ENCODE data around the gene GALNT14. TPM values are rescaled to one million over a fixed set of nuclear protein-coding genes. Genes with fewer than 3 reads are reported as not detected.
A peak's percentile ranks its signal among the peaks of the same experiment; 100 is the strongest.

The GALNT14 gene
- total RNA-seq, 1 experiment from 2014 or later, result 6.0 TPM

DNA sequence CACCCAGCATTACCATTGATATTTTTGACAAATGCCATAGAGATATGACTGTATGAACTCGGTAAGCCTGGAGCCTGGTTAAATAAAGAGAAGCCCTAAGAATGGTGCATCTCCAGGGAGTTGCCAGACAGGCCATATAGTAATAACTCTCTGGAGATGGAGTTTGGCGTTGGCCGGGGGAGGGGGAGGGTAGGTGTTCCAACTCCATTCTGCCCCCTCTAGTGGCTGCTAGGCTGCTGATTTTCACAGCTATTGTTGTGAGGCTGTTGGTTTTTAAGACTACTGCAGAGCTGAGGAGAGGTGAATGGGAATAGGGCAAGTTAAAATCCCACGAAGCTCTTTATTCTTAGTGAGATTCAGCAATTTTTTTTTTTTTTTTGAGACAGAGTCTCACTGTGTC, 99.9 kb downstream of the GALNT14 start:
- ChIA-PET CTCF (interaction anchor here (0.6 to 1.5 kb wide), 12 partner anchors 9 to 327 kb away, joined by 3 to 19 read pairs (median 4); no protein-coding TSS in a partner anchor), POLR2A (interaction anchor here (0.7 to 1.3 kb wide), 2 partner anchors 11 to 22 kb away, joined by 3 to 6 read pairs; no protein-coding TSS in a partner anchor)
- Mint-ChIP-seq H3K9me3 (peaks cover 19% of the 10 kb centered on the region), H3K36me3 (peaks cover 18% of the 10 kb centered on the region), H3K4me3 (no peak overlapping the region), H3K27me3 (ENCODE audit: low read depth) (no peaks in the 10 kb centered on the region), H3K27ac (no peak overlapping the region), H3K4me1 (peaks cover 4% of the 10 kb centered on the region)
- peak; percentile 83 for ATAC-seq
- TF ChIP-seq FOXP1 (CRISPR knock-in tag; IDR thresholded peaks at IDR 0.05; ENCODE audit: borderline replicate concordance) (no peak), CREB1 (CRISPR knock-in tag; IDR thresholded peaks at IDR 0.05) (no peak), RELA (CRISPR knock-in tag; IDR thresholded peaks at IDR 0.05; ENCODE audit: borderline replicate concordance) (no peak)
- TF ChIP-seq, protein P1, sequence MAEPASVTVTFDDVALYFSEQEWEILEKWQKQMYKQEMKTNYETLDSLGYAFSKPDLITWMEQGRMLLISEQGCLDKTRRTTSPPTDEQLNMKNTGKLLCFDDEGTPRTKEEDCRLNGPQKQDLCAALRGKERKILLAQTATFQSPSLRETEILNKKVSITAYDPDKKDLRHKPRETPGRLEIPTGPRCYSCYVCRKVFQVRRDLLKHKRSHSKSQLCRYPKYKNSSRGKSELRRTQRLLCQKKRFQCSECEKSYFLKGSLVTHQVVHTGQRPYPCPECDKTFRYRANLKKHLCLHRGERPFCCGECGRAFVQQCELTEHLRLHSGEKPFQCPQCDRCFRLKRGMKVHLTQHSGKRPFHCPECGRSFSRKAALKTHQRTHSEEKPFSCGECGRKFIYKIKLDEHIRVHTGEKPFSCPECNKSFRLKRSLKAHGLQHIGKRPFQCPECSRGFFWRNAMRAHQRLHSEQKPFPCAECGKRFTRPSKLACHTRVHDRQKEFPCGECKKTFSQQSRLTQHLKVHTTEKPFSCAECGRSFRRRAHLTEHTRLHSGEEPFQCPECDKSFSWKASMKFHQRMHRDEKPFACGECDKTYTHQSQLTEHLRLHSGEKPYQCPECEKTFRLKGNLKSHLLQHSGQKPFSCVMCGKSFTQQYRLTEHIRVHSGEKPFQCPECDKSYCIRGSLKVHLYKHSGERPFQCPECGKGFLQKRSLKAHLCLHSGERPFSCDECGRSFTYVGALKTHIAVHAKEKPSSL (CRISPR knock-in tag; conservative IDR thresholded peaks at IDR 0.05), result no peak
- DNase-seq (ENCODE audit: low spot score), result peak; percentile 58

DNA sequence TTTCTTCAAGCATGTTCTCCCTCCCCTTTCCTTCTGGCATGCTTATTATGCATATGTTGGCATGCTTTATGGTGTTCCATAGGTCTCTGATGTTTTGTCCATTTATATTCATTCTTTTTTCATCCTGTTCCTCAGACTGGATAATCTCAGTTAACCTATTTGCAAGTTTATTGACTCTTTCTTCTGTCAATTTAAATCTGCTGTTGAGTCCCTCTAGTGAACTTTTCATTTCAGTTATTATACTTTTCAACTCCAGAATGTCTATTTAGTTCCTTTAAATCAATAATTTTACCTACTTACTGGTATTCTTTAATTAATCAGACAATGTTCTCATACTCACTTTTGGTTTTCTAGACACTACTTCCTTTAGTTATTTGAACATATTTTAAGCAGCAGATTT, 101.2 kb downstream of the GALNT14 start:
- Mint-ChIP-seq H3K9me3 (peaks cover 19% of the 10 kb centered on the region), H3K36me3 (peaks cover 18% of the 10 kb centered on the region), H3K27me3 (ENCODE audit: low read depth) (no peaks in the 10 kb centered on the region), H3K4me3 (no peak overlapping the region), H3K27ac (no peak overlapping the region), H3K4me1 (peaks cover 4% of the 10 kb centered on the region)
- ATAC-seq (no peak), DNase-seq (ENCODE audit: low spot score) (no peak)
- CTCF ChIA-PET, result no interaction called here
- TF ChIP-seq, protein P2, sequence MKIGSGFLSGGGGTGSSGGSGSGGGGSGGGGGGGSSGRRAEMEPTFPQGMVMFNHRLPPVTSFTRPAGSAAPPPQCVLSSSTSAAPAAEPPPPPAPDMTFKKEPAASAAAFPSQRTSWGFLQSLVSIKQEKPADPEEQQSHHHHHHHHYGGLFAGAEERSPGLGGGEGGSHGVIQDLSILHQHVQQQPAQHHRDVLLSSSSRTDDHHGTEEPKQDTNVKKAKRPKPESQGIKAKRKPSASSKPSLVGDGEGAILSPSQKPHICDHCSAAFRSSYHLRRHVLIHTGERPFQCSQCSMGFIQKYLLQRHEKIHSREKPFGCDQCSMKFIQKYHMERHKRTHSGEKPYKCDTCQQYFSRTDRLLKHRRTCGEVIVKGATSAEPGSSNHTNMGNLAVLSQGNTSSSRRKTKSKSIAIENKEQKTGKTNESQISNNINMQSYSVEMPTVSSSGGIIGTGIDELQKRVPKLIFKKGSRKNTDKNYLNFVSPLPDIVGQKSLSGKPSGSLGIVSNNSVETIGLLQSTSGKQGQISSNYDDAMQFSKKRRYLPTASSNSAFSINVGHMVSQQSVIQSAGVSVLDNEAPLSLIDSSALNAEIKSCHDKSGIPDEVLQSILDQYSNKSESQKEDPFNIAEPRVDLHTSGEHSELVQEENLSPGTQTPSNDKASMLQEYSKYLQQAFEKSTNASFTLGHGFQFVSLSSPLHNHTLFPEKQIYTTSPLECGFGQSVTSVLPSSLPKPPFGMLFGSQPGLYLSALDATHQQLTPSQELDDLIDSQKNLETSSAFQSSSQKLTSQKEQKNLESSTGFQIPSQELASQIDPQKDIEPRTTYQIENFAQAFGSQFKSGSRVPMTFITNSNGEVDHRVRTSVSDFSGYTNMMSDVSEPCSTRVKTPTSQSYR (CRISPR knock-in tag; IDR thresholded peaks at IDR 0.05), result no peak
- no peak for TF ChIP-seq IRF2 (CRISPR knock-in tag; IDR thresholded peaks at IDR 0.05; ENCODE audit: borderline replicate concordance, low read depth)
- no peak for TF ChIP-seq RORB (CRISPR knock-in tag; IDR thresholded peaks at IDR 0.05)
- TF ChIP-seq OVOL2 (CRISPR knock-in tag; IDR thresholded peaks at IDR 0.05; ENCODE audit: borderline replicate concordance), result no peak
- no peak for TF ChIP-seq FOXP1 (CRISPR knock-in tag; IDR thresholded peaks at IDR 0.05; ENCODE audit: borderline replicate concordance)
- no peak for TF ChIP-seq ZMAT4 (CRISPR knock-in tag; IDR thresholded peaks at IDR 0.05)
- no peak for TF ChIP-seq SMAD3 (CRISPR knock-in tag; IDR thresholded peaks at IDR 0.05; ENCODE audit: borderline replicate concordance)
- no peak for TF ChIP-seq JUN (CRISPR knock-in tag; IDR thresholded peaks at IDR 0.05)
- TF ChIP-seq, protein P1 (CRISPR knock-in tag; conservative IDR thresholded peaks at IDR 0.05), result no peak
- POLR2A ChIA-PET, result no interaction called here

DNA sequence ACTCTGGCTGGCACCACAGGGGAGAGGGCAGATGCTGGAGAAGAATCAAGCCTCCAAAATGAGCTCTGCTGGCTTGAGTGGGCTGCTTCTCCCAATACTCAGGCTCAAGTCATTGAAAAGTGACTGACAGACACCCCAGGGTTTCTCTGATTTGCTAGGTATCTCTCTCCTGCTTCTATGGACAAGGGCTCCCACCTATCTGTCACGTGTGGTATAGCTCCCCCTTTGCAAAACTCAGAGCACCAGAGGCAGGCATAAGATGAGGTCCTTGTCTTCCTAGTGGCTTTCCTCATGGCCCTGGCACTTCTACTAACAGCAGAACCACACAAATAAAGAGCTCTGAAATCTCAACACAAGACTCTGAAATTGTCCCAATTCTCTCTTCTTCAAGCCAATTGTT, 105.2 kb downstream of the GALNT14 start:
- no peak overlapping the region for H3K4me3 Mint-ChIP-seq
- ATAC-seq (peak; percentile 82), DNase-seq (ENCODE audit: low spot score) (no peak)
- ChIA-PET CTCF (interaction anchor here (0.6 to 2.9 kb wide), 21 partner anchors 9 to 868 kb away, joined by 3 to 17 read pairs (median 4); no protein-coding TSS in a partner anchor), POLR2A (no interaction called here)
- no peak overlapping the region for H3K27ac Mint-ChIP-seq
- no peaks in the 10 kb centered on the region for H3K27me3 Mint-ChIP-seq (ENCODE audit: low read depth)
- TF ChIP-seq ZNF138 (CRISPR knock-in tag; conservative IDR thresholded peaks at IDR 0.05) (no peak), ZMAT4 (CRISPR knock-in tag; IDR thresholded peaks at IDR 0.05) (no peak), TEAD1 (CRISPR knock-in tag; IDR thresholded peaks at IDR 0.05) (no peak), KAT7 (CRISPR knock-in tag; IDR thresholded peaks at IDR 0.05; ENCODE audit: borderline replicate concordance) (no peak), AR (CRISPR knock-in tag; IDR thresholded peaks at IDR 0.05) (no peak), NFE2L1 (CRISPR knock-in tag; IDR thresholded peaks at IDR 0.05) (no peak), TCF7 (CRISPR knock-in tag; IDR thresholded peaks at IDR 0.05; ENCODE audit: low read depth) (no peak), PRRX2 (CRISPR knock-in tag; IDR thresholded peaks at IDR 0.05) (no peak)
- H3K4me1 Mint-ChIP-seq, result peaks cover 11% of the 10 kb centered on the region
- peaks cover 19% of the 10 kb centered on the region for H3K9me3 Mint-ChIP-seq
- H3K36me3 Mint-ChIP-seq, result peaks cover 18% of the 10 kb centered on the region
